HG02588 (cell line): ENCODE measurements around the gene AACS.

Experiments used
- ATAC-seq: cut with Tn5 transposase; IDR thresholded peaks from one replicate; pipeline ENCODE4 v1.9.1; 2021; ENCODE audit warnings: mild to moderate bottlenecking, moderate library complexity; ENCODE audit not compliant: unreplicated experiment

Gene AACS

GRCh38 chr12:125183187-125184067 is 118.2 kb downstream of the AACS start:
- peak; percentile 65 for ATAC-seq

DNA sequence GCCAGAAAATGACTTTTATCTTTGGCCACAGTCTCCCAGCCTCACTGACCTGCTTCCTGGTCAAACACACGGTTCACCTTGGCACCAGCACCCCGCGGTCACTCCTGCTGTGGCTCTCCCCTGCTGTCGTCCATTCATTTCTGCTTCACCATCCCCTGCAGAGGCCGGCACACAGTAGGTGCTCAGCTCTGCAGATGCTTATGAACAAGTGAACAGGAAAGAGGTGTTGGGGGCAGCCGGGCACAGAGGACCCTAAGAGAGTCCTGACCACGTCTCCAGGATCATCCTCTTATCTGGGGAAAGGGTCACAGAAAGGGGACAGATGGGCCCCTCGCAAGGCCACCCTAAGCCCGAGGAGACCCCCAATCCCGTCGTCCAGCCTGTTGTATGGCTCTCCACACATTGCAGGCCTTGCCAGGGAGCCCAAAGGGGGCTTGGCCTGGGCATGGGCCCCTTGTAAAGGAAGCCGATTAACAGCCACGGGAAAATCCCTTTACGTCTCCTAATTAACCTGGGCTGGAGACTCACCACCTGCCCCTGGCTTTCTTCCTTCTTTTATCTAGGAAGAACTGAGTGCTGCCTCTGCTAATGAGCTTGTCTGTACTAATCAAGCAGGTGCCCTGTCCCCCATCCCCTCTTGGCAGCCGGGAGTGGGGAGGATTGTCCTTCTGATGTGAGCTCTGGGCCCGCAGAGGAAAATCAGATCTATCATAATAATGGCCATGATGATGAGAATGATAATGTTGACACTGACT is 119.2 kb downstream of the AACS start:
- no peak for ATAC-seq

GRCh38 chr12:125185311-125185739 is 120.1 kb downstream of the AACS start:
- ATAC-seq, result no peak

GRCh38 chr12:125185740-125186470 is 120.7 kb downstream of the AACS start, which contains the start of gene TMEM132B:
TMEM132B (plus strand) TSS chr12:125186386.
- ATAC-seq, result peak; percentile 47

GRCh38 chr12:125186471-125187147 is 121.4 kb downstream of the AACS start:
- ATAC-seq, result peak; percentile 24

GRCh38 chr12:125187148-125187745 is 122.0 kb downstream of the AACS start:
- ATAC-seq, result no peak

GRCh38 chr12:125187780-125188741 is 122.8 kb downstream of the AACS start:
- no peak for ATAC-seq

DNA sequence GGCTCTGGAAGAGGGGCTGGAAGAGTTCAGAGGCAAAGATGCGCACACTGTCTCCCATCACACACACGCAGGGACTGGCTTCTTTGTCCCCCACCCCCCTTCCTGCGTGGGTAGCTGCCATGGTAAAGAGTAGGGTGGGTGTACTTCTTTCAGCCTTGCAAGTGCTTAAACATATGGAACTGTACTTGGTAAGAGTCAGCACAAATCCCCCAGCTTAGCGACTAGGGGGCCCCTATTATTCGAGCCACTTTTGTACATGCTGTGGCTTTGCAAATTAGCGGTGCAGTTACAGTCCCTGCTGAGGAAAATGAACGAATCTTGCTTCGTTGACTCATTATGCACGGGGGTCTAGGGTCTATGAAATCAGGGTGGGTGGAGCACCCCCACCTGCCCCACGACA is 123.8 kb downstream of the AACS start:
- ATAC-seq, result no peak

DNA sequence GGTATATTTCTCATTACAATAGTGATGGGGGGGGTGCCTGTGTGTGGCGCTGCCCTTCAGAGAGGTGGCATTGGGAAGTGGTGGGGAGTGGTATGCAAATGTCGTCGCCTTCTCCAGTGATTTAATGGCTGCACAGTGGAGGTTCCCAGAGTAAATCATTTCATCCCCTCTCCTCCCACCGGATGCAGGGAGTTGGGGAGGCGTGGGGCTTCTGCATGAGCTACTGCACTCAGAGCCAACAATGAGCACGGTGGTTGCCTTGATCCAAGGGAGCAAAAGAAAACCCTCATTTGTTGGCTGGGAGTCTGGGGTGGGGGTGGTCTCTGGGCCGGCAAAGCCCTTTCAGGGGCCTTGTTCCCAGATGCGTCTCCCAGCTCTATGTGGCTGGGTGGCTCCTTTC is 124.3 kb downstream of the AACS start:
- ATAC-seq, result no peak

DNA sequence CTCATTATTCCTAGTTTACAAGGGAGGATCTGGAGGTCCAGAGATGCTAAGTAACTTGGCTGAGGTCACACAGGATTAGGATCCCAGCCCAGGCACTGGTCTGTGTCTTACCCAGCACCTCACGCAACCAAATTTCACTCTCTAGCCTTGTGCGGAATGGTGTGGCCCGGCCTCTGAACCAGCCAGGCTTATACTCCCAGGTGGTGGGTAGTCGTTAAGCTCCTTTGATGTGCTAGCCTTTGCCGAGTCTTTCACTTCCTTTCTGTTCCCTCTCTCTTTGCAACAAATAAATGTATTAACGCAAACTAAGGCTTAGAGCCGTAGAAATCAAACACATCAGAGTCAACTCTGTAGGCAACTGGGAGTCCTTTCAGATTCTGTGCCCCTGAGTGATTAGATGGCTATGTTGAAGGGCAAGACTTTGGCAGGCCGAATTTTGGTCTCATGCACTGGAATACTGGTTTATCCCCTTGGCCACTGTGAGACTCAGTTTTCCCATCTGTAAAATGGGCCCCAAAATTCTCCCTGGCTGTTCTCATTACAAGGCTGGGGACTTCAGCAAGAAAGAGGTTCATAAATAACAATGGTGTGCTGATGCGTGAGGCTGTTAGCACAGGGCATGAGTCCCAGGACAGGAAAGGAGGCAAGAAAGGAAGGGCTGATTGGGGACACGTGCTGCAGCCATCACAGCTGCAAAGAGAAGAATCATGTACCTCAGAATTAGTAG is 126.3 kb downstream of the AACS start:
- ATAC-seq, result no peak

DNA sequence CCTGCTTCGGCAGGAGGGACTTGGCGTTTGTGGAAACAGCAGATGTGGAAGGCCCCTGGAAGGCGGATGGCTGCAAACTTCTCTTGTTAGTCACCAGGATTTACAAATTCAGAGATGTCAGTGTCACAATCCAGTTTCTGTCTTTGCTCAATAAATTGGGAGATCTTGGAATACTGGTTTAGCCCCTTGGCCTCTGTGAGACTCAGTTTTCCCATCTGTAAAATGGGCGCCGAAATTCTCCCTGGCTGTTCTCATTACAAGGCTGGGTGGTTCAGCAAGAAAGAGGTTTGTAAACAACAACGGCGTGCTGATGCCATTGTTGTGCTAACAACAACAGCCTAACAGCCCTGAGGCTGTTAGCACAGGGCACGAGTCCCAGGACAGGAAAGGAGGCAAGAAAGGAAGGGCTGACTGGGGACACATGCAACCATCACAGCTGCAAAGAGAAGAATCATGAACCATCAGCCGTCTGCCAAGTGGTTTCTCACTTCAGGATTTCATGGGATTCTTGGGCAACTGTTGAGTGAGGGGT is 127.5 kb downstream of the AACS start:
- ATAC-seq, result no peak
